ENCODE data around the gene RALGPS1. TPM values are rescaled to one million over a fixed set of nuclear protein-coding genes. Genes with fewer than 3 reads are reported as not detected.
"Not testable (repeated sequence)": the region's sequence is repeated elsewhere in the genome, so short reads cannot be mapped to it uniquely, and the experiment has no call there.

The RALGPS1 gene
- polyA plus RNA-seq, 1 donor from 2014 or later, result 8.0 TPM

DNA sequence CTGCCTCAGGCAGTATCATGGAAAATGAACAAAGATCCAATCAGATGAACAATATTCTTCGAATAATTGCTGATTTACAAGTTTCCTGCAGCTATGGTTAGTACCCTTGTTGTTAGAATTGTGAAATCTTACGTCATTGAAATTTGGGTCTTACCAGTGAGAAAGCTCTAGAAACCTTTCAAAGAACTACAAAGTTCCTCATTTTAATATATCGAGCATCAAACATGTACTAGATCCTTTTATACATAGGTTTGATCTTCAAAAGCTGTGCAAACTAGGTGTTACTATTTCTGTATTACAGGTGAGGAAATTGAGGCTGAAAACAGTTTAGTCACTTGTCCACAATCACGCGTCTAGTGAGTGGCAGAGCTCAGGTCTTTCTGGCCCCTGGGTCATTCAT, 251.5 kb downstream of the RALGPS1 start:
- no peaks in the 10 kb centered on the region for H3K27me3 Mint-ChIP-seq
- no peaks in the 10 kb centered on the region for H3K36me3 Mint-ChIP-seq
- H3K4me1 Mint-ChIP-seq, result peaks cover 27 to 33% (median 27%) of the 10 kb centered on the region in 3 donors
- no peak overlapping the region for H3K4me3 Mint-ChIP-seq
- peaks cover 0 to 1% (median 0%) of the 10 kb centered on the region in 3 donors for H3K9me3 Mint-ChIP-seq
- peak overlapping the region in 2 of 3 donors; percentile 20 to 72 for H3K27ac Mint-ChIP-seq

DNA sequence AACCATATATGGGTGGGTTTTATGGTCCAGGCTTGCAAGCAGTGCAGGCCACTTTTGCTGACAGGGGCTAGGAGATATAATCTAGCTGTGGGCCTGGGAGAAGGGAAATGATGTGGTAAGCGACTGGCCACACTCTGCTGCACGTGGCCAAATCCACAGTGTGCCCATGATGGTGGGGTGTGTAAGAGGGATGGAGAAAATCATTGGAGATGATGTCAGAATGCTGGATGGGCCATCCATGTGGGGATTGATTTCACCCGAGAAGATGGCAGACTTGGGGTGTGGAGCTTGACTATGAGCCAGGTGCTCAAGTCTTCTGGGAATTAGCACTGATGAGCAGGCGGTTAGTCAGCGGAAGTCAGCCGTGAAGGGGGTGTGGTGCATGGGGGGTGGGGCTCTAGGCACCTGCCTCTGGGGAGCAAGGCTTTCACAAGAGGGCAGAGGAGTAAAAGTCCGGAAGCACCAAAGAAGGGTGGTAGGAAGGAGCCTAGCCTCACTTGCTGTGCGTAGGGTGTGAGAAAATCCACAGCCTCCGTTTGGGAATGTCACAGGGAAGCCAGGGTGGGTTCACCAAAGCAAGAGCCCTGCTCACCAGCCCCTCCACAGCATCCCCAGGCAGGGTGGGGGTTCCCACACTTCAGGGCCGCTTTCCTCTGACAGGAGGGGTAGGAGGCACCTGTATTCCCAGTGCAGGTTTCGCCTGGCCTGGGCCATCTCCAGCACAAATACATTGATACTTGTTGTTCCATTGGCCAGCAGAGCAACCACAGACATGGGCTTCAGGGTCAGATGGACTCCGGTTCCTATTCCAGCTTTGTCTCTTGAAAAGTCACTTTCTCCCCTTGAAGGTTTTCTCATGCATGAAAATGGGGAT, 252.3 kb downstream of the RALGPS1 start:
- Mint-ChIP-seq H3K27ac (peak overlapping the region; percentile 20 to 72 (median 71)), H3K36me3 (no peaks in the 10 kb centered on the region), H3K4me3 (peak overlapping the region in 3 of 4 donors; percentile 2 to 84 (median 45)), H3K27me3 (no peaks in the 10 kb centered on the region), H3K9me3 (peaks cover 0 to 1% (median 0%) of the 10 kb centered on the region in 3 donors), H3K4me1 (peaks cover 27 to 33% (median 27%) of the 10 kb centered on the region in 3 donors)

DNA sequence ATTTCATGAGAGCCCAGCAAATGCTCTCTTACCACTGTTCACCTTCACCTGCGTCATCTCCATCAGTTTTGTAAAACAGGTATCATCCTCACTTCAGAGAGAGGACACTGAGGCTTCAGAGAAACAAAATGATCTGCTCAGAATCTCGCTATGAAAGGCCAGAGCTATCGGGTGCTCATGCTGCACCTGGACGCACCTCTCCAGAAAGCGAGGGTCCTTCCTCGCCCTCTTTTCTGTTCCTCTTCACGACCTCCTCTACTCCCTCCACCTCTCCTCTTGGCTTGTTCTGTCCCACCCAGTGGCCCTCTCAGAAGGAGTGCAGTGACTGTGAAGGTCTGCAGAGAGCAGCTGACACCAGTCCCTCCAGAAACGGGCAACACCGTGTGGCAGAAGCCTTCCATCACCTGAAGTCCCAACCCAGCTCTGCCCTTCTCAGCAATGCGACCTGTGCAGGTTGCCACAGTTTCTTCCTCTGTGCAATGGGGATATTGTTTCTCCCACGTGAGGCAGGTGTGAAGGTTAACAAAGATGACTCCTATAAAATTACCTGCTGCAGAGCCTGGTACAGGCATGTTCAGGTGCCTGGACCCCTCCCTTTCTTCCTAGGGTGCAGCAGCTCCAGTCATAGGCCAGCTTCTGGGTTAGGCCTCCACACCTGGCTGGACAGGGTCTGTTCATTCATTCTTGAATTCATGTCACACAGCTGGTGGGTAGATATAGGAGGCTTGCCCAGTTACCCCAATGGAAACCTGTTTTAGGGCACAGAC, 253.2 kb downstream of the RALGPS1 start:
- peak overlapping the region in 2 of 3 donors; percentile 32 to 71 for H3K27ac Mint-ChIP-seq
- no peaks in the 10 kb centered on the region for H3K27me3 Mint-ChIP-seq
- no peaks in the 10 kb centered on the region for H3K36me3 Mint-ChIP-seq
- H3K9me3 Mint-ChIP-seq, result peaks cover 0 to 1% (median 0%) of the 10 kb centered on the region in 3 donors
- H3K4me1 Mint-ChIP-seq, result peaks cover 26 to 27% (median 27%) of the 10 kb centered on the region in 3 donors
- H3K4me3 Mint-ChIP-seq, result peak overlapping the region in 2 of 4 donors; percentile 30 to 84

DNA sequence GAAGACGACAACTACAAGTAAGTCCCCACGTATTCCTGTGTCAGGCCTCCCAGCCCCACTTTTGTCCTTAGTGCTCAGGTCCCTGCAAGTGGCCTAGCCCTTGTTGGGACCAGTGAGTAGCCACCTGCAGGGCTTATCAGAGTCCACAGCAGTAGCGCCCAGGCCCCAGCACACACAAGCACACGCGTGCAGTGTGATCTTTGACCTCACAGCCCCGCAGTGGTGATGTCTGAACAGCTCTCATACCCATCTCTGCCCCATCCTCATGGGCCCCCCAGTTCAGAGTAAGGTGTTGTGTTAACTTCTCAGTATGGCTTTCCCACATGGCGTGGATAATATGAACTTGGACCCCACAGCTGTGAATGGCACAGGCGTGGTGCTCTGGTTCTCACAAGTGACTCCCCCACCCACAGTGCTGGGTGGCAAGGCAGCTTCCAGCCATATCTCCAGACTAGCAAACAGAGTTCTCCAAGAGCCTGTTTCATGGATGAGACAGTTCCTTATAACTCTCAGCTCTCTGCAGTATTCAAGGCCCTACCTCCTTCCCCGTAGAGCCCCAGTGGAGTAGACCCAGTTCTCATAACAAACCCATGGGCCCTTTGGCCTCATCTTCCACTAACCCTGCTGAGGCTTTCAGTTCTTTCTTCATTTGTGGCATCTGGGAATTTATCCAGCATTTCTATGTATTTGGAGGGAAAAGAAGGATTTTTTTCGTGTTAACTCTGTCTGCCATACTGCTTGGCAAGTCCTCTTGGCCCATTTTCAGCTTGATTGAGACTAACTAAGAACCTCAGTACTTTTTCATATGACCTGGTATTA, 254.4 kb downstream of the RALGPS1 start:
- Mint-ChIP-seq H3K4me3 (peak overlapping the region in 1 of 4 donors; percentile 20), H3K27ac (peak overlapping the region in 2 of 3 donors; percentile 18 to 39), H3K36me3 (peaks cover 3% of the 10 kb centered on the region), H3K4me1 (peaks cover 21 to 27% (median 22%) of the 10 kb centered on the region in 3 donors), H3K9me3 (peaks cover 0 to 1% (median 0%) of the 10 kb centered on the region in 3 donors), H3K27me3 (no peaks in the 10 kb centered on the region)

DNA sequence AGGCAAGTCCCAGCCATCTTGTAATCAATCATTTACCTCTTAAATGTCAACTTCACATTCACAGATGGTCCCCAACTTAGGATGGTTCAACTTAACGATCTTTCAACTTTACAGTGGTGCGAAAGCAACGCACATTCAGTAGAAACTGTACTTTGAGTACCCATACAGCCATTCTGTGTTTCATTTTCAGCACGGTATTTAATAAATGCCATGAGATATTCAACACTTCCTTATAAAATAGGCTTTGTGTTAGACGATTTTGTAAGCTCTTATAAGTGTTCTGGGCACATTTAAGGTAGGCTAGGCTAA, 254.9 kb downstream of the RALGPS1 start:
- no peaks in the 10 kb centered on the region for H3K27me3 Mint-ChIP-seq
- H3K4me3 Mint-ChIP-seq, result no peak overlapping the region
- peaks cover 4% of the 10 kb centered on the region for H3K36me3 Mint-ChIP-seq
- peaks cover 21 to 27% (median 22%) of the 10 kb centered on the region in 3 donors for H3K4me1 Mint-ChIP-seq
- H3K27ac Mint-ChIP-seq, result no peak overlapping the region
- peaks cover 0 to 1% (median 0%) of the 10 kb centered on the region in 3 donors for H3K9me3 Mint-ChIP-seq

DNA sequence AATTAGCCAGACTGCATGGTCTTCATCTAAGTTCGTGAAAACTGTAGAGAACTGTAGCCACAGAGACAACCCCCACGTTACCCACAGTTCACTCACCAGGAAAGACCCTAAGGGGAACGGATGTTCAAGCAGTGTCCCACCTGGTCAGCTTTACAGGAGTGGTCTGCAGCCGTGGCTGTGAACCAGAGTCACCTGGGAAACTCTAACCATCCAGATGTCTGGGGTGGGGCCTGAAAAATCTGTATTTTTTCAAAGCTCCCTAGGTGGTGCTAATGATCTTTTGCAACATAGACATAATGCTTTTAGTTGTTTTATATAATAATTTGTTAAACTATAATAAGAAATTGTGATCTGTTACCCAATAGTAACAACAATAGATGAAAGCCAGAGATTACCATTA, 255.5 kb downstream of the RALGPS1 start:
- H3K27me3 Mint-ChIP-seq, result no peaks in the 10 kb centered on the region
- peaks cover 4% of the 10 kb centered on the region for H3K36me3 Mint-ChIP-seq
- H3K9me3 Mint-ChIP-seq, result peaks cover 0 to 1% (median 0%) of the 10 kb centered on the region in 3 donors
- no peak overlapping the region for H3K27ac Mint-ChIP-seq
- H3K4me3 Mint-ChIP-seq, result no peak overlapping the region
- H3K4me1 Mint-ChIP-seq, result peaks cover 21 to 27% (median 22%) of the 10 kb centered on the region in 3 donors

DNA sequence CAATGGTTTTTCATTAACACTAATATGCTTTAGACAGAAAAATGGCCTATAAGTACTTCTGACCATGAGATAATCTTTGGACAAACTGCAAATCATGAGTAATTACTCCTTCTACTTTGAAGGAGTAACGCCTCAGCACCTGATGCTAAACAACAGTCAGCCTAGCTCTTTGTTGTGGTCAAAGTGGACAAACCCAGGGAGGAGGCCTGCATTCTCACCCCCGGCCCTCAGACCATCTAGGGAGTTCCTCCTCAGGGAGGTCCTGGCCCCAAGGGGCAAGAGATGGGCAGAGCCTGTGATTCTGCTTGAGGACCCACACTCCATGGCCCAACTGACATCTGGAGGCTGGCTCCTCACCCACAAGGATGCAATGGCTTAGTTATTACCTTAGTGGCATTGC, 256.1 kb downstream of the RALGPS1 start:
- H3K4me3 Mint-ChIP-seq, result peak overlapping the region in 1 of 4 donors; percentile 7
- no peaks in the 10 kb centered on the region for H3K27me3 Mint-ChIP-seq
- peaks cover 4% of the 10 kb centered on the region for H3K36me3 Mint-ChIP-seq
- H3K4me1 Mint-ChIP-seq, result peaks cover 19 to 27% (median 19%) of the 10 kb centered on the region in 3 donors
- peaks cover 0 to 1% (median 0%) of the 10 kb centered on the region in 3 donors for H3K9me3 Mint-ChIP-seq
- H3K27ac Mint-ChIP-seq, result no peak overlapping the region

DNA sequence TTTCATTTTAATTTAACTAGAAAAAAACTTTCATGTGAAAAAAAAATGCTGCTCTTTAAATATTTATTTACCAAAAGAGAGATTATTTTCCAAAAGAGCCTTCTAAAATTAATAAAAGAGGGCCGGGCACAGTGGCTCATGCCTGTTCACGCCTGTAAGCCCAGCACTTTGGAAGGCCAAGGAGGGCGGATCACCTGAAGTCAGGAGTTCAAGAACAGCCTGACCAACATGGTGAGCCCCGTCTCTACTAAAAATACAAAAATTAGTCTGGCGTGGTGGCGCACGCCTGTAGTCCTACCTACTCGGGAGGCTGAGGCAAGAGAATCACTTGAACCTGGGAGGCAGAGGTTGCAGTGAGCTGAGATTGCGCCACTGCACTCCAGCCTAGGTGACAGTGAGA, 256.8 kb downstream of the RALGPS1 start:
- H3K27ac Mint-ChIP-seq, H3K4me3 Mint-ChIP-seq, H3K27me3 Mint-ChIP-seq, H3K9me3 Mint-ChIP-seq, H3K36me3 Mint-ChIP-seq: not testable (repeated sequence)
- peaks cover 13 to 21% (median 14%) of the 10 kb centered on the region in 3 donors for H3K4me1 Mint-ChIP-seq

DNA sequence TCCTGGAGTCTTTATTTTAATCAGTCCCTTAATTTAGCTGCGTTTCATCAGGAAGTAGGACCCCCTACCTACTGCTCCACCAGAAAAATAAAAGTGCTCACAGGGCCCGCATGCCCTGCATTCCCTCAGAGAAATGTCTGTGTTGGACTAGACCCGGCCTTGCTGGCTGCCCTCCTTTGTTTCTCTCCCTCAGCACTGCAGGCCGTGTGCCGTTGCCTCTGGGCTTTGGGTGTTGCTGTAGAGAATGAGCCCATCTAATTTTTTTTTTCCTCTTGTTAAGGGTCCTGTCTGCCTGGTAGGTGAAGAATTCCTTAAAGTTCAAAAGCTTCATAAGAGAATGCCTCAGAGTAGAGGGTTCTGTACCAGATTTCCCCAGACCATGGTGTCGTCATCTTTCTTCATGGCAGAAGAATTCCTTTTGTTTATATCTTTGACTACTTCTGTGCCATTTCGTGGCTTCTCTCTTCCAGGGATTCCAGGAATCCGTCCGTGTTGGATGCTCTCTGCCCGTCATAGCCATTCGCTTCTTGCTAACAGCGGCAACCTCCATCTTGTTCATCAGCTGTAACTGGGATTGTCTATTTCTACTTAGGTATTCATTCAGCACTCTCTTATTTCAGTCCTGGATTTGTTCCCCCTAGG, 257.6 kb downstream of the RALGPS1 start:
- H3K9me3 Mint-ChIP-seq, result no peaks in the 10 kb centered on the region
- peak overlapping the region in 1 of 3 donors; percentile 71 for H3K27ac Mint-ChIP-seq
- no peaks in the 10 kb centered on the region for H3K27me3 Mint-ChIP-seq
- H3K36me3 Mint-ChIP-seq, result peaks cover 6% of the 10 kb centered on the region
- H3K4me3 Mint-ChIP-seq, result no peak overlapping the region
- H3K4me1 Mint-ChIP-seq, result peaks cover 6 to 15% (median 7%) of the 10 kb centered on the region in 3 donors

DNA sequence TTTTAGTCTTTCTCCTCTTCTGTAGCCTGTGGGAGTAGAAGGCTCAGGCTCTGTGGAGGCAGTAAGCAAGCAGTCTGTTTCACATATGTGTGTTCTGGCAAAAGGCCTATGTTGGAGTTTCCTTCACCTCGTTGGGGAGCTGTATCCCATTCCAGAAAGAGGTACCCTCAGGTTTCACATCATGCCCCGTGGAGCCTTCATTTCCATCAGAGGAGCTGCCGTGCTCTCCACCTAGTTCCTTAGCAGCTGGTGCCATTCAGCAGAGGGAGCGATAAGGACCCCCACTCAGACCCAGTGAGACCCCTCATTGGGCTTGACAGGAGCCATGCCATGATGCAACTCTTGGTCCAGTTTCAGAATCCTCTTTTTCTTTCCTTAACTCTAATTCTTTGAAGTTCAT, 258.5 kb downstream of the RALGPS1 start:
- Mint-ChIP-seq H3K27ac (no peak overlapping the region), H3K36me3 (peaks cover 6% of the 10 kb centered on the region), H3K4me1 (peaks cover 0 to 7% (median 2%) of the 10 kb centered on the region in 3 donors), H3K9me3 (no peaks in the 10 kb centered on the region), H3K27me3 (no peaks in the 10 kb centered on the region), H3K4me3 (no peak overlapping the region)

DNA sequence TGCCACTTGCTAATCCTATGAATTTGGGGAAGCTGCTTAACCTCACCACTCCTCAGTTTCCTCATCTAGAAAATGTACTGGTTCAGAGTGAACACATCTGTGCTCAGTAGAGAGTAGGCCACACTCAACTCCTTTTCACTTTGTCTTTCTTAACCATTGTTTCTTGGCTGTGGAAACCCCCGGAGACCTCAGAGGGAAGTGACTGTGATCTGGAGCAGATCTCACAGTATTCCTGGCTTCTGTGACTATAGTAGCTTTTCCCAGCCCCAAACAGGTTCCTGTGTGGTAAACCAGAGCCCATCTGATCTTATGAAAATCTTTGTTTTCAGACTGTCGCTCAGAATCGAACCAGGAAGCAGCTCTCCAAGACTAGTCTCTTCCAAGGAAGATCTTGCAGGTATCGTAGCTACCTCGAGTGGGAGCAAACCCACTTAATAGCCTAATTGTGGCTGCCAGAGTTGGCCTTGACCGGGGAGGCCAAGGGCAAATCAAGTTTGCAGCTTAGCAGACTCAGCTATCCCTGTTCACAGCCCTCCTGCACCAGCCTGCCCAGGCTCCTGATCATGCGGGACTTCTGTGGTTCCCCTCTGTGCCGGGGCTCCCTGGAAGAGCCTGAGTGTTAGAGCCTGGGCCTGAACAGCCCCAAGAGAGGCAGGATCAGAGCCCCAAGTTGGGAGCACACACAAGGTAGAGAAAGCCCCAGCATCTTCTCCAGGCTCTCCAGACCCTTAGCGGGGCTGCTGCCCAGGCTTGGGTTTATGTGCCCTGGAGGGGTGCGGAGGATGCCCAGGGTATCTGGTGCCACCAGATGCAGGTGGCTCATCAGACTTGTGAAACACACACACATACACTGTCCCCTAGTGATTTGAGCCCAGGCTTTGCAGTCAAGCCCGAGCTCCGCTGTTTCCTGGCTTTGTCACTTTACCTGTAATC, 260.1 kb downstream of the RALGPS1 start:
- Mint-ChIP-seq H3K4me1 (peaks cover 0 to 2% (median 0%) of the 10 kb centered on the region in 3 donors), H3K4me3 (no peak overlapping the region), H3K36me3 (peaks cover 6% of the 10 kb centered on the region), H3K9me3 (no peaks in the 10 kb centered on the region), H3K27ac (no peak overlapping the region), H3K27me3 (no peaks in the 10 kb centered on the region)

DNA sequence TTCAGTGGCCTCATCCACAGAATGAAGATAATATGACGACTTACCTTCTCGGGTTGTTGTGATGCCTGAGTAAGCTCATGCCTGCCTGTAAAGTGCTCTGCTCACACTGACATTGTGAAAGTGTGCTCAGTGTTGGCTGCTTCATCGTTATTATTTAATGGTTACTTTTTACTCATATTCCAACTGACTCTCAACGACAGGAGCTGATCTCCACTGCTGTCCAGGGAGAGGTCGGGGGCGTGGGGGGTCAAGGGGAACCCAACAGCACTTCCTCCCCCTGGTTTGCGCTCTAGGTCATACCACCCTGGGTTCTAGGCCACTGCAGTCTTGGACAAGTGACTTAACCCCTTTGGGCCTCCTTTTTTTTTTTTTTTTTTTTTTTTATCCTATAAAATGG, 260.7 kb downstream of the RALGPS1 start:
- H3K27ac Mint-ChIP-seq, result peak overlapping the region in 1 of 3 donors; percentile 63
- no peak overlapping the region for H3K4me3 Mint-ChIP-seq
- no peaks in the 10 kb centered on the region for H3K27me3 Mint-ChIP-seq
- no peaks in the 10 kb centered on the region for H3K9me3 Mint-ChIP-seq
- peaks cover 6% of the 10 kb centered on the region for H3K36me3 Mint-ChIP-seq
- H3K4me1 Mint-ChIP-seq, result no peaks in the 10 kb centered on the region

DNA sequence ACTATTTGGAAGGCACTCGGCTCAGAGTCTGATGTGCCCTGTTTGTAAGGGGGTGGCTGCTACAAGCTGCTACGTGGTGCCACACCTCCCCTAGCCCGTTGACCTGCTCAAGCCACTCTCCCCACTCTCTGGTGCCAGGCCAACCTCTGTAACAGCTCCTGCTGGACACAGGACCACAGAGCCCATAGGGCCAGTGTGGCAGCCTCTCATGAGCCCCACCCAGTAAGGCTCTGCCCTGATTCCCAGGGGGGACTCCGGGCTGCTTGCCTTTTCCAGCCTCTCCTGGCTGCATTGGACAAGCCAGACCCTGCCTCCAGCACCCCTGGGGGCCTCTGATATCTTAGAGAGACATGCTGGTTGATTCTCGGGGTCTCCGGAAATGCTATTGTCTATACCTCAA, 261.2 kb downstream of the RALGPS1 start:
- no peak overlapping the region for H3K27ac Mint-ChIP-seq
- peaks cover 6% of the 10 kb centered on the region for H3K36me3 Mint-ChIP-seq
- no peak overlapping the region for H3K4me3 Mint-ChIP-seq
- H3K4me1 Mint-ChIP-seq, result no peaks in the 10 kb centered on the region
- no peaks in the 10 kb centered on the region for H3K27me3 Mint-ChIP-seq
- no peaks in the 10 kb centered on the region for H3K9me3 Mint-ChIP-seq
